Cardiac septum (tissue), 1 donor: ENCODE data around the gene DENND1A. TPM values are rescaled to one million over a fixed set of nuclear protein-coding genes. Genes with fewer than 3 reads are reported as not detected.
"Not testable (repeated sequence)": the region's sequence is repeated elsewhere in the genome, so short reads cannot be mapped to it uniquely, and the experiment has no call there.

Experiments
- DNase-seq: peaks from one replicate; pipeline ENCODE4 v3.0.0-alpha.2; 2020; ENCODE audit warnings: low spot score
- intact Hi-C: fragments of 100-400 bp; cut with DNase I; formaldehyde crosslinking; loops from one replicate; pipeline ENCODE4 v1.14.0; 2022
- total RNA-seq: library from RNA; stranded (reverse); fragmentation: NEBNext Ultra II Directional; extraction: Animal tissue kit (Norgen Biotek cat#: 25700); gene quantifications from one replicate; pipeline ENCODE4 v1.2.1, GENCODE V29; 2021
- donor health status: DM: no; HTN: no; CAD: no.

Gene DENND1A
- total RNA-seq, 1 donor from 2014 or later = 16.0 TPM

GRCh38 chr9:123832176-123832575, 97.8 kb downstream of the DENND1A start:
- no peak for DNase-seq
- intact Hi-C loops = loop anchor here (10.0 kb wide), 1 partner anchor 257 kb away; no protein-coding TSS in a partner anchor

GRCh38 chr9:123828449-123828848, 101.5 kb downstream of the DENND1A start:
- DNase-seq = no peak
- intact Hi-C loops = no loop called here

GRCh38 chr9:123825342-123826060, 104.4 kb downstream of the DENND1A start:
- no peak for DNase-seq
- intact Hi-C loops = no loop called here

GRCh38 chr9:123823194-123823947, 106.6 kb downstream of the DENND1A start:
- intact Hi-C loops = no loop called here

GRCh38 chr9:123821619-123822018, 108.3 kb downstream of the DENND1A start:
- DNase-seq = no peak
- intact Hi-C loops = no loop called here

More at GRCh38 chr9:123823194-123823947, 106.6 kb downstream of the DENND1A start:
- DNase-seq = no peak

- intact Hi-C loops = no loop called here
- DNase-seq = no peak
Measured at GRCh38 chr9:123820139-123820538, 109.8 kb downstream of the DENND1A start.

- DNase-seq = no peak
- intact Hi-C loops = no loop called here
Measured at GRCh38 chr9:123816817-123817472, 113.0 kb downstream of the DENND1A start.

GRCh38 chr9:123815856-123816255, 114.1 kb downstream of the DENND1A start:
- DNase-seq, intact Hi-C loops: not testable (repeated sequence)

GRCh38 chr9:123814496-123814895, 115.4 kb downstream of the DENND1A start:
- no peak for DNase-seq
- intact Hi-C loops = no loop called here

GRCh38 chr9:123812984-123813383, 116.9 kb downstream of the DENND1A start:
- intact Hi-C loops = no loop called here

GRCh38 chr9:123807251-123807650, 122.7 kb downstream of the DENND1A start:
- no peak for DNase-seq
- intact Hi-C loops = no loop called here

More at GRCh38 chr9:123812984-123813383, 116.9 kb downstream of the DENND1A start:
- no peak for DNase-seq

- intact Hi-C loops = no loop called here
- no peak for DNase-seq
Measured at GRCh38 chr9:123806829-123807228, 123.1 kb downstream of the DENND1A start.

- DNase-seq = no peak
- intact Hi-C loops = no loop called here
Measured at GRCh38 chr9:123798195-123798594, 131.7 kb downstream of the DENND1A start.

- no peak for DNase-seq
- intact Hi-C loops = no loop called here
Measured at GRCh38 chr9:123796618-123797484, 133.1 kb downstream of the DENND1A start.

GRCh38 chr9:123796094-123796493, 133.8 kb downstream of the DENND1A start:
- intact Hi-C loops = no loop called here
- DNase-seq = no peak

- no peak for DNase-seq
- intact Hi-C loops = no loop called here
Measured at GRCh38 chr9:123795336-123795735, 134.6 kb downstream of the DENND1A start.

- intact Hi-C loops = no loop called here
Measured at GRCh38 chr9:123792501-123792900, 137.4 kb downstream of the DENND1A start.

GRCh38 chr9:123789554-123790292, 140.2 kb downstream of the DENND1A start:
- no peak for DNase-seq
- intact Hi-C loops = no loop called here

More at GRCh38 chr9:123792501-123792900, 137.4 kb downstream of the DENND1A start:
- DNase-seq = no peak

GRCh38 chr9:123787416-123787815, 142.5 kb downstream of the DENND1A start:
- intact Hi-C loops = no loop called here
- DNase-seq = no peak
